Fibroblast of skin of left quadriceps (primary cell): ENCODE data around the gene ADARB2.

Experiments used
- DNase-seq, 2 experiments: peaks; one replicate each; pipeline ENCODE4 v3.0.0-alpha.2; 2013; ENCODE audit warnings: low read depth in 2 of 2

Gene ADARB2

DNA sequence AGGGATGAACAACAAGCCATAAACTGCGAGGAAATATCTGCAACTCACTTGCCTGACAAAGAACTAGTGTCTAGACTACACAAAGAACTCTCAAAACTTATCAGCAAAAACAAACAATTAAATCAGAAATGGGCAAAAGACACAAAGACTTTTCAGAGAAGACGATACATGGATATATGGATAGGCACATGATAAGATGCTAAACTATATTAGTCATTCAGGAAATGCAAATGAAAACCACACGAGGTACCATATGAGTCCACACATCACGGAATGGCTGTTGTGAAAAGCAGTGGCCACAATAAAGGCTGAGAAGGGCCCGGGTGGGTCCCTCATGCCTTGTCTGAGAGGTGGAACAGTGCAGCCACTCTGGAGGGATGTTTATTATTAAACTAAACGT lies 413.4 kb downstream of the ADARB2 start:
- DNase-seq, result peak; percentile 5 to 9

DNA sequence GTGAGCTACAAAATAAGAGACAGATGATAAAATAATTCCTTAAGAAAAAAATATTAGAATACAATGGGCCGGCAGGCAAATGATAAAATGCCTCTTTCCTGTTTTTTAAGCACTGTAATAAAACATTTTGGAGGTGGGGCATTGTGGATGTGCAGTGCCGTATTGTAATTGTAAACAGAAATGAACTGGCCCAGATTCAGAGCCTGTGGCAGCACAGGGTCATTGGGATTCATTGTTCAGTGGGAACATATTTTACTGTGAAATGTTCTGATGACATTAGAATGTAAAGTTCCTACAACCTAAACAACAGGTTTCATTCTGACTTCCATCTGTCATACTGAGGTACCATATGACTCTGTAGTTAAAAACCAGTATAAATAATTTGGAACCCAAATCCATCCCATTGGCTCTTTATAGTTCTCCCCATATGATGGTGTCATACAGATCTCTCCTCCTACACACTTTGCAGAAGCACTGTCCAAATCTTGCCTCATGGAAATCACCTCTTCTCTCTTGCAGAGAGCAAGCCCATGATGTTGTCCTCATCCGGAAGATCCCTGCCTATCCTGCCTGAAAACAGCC lies 416.5 kb downstream of the ADARB2 start:
- DNase-seq, result no peak

DNA sequence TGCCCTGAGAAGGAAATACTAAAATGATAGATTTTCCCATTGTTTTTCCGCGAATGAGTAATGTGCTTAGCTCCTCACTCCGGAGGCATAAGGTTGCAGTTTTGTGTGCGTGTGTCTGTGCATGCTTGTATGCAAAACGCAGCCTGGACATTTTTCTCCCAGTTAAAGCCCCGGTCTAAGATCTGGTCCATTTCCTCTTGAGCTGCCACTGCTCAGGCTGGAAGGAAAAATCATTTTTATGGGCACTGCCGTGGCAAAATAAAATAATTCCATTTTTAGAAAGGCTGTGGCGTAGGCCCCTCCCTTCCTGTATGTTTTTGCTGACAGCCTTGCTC lies 420.5 kb downstream of the ADARB2 start:
- DNase-seq, result no peak

DNA sequence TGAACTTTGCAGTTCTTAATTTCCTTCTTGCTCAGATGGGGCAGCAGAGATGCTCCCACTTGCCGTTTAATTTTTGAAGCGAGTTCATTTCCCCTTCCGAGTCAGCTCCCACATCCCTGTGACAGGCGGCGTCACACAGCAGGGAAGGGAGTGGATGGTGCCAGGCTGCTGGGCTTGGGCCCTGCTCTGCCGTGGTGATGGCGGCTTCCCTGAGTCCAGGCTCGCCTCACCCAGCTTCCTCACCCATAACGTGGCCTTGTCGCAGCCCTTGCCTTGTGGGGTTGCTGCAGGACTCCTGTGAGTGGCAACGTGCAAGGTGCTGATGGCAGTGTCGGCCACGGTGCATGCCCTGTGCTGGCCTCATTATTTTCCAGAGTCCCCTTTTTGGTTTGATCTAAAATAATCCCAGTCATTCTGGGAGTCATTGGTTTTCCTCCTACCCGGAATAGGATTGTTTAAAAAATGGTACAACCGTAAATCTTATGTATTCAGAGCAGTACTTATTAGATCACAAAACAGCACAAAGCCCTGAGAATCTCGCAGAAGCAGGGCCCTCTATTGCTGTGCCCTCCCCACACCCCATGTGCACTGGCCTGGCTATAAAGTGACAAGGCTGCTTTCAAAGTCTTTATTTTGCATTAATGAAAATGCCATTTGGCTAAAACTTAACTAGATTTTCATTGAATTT lies 421.1 kb downstream of the ADARB2 start:
- no peak for DNase-seq

DNA sequence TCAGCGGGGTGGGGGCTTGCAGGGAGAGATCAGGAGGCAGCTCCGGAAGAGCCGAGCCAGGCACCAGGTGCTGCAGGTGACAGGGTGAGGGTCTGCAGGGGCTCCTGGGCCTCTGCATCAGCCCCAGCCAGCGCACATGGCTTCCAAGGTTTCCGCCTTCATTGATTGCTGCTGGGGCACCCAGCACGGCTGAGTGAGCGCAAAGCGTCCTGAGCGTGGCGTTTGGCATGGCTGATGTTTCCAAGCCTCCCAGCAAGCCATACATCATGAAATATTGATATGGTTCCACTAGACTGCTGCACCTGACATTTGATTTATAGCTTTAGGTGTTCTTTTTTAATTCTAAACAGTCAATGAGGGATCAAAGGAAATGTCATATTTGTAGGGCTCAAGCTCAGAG lies 422.1 kb downstream of the ADARB2 start:
- no peak for DNase-seq

DNA sequence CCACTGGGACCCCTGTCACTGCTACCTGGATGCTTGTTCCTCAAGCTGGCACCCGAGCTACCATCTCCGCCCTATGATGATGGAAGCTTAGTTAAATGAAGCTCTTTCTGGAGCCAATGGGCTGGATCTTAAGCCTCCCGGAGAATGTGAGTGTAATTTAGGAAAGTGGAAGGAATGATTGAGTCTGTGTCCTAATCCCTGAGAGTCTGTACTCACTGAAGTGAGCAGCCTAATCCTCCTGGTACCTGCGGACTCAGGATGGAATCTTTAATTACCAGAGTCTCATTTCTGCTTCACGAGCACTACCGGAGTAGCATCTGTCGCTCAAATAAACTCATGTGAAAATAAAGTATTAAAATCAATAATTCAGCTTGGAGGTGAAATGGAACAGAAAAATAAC lies 425.6 kb downstream of the ADARB2 start:
- no peak for DNase-seq

DNA sequence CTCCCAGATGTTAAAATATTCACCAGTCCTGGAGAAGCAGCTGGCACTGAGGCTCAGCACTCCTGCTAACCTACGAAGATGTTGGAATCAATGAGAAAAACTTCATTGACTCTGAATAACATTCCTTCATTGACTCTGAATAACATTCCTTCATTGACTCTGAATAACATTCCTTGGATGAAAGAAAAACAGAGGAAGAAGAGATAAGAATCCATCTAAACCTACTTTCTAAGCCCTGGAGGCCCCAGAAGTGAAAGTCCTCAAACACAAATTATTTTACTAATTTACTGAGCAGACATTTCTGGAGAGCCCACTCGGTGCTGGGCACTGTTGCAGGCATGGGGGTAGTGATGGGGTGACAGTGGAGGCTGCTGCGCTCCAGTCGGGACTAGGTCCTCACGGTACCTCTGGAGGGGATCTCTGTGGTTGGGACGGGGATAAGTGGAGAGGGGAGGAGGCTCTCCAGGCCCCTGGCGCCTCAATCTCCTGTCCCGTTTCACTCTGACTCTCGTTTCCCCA lies 427.0 kb downstream of the ADARB2 start:
- no peak for DNase-seq

DNA sequence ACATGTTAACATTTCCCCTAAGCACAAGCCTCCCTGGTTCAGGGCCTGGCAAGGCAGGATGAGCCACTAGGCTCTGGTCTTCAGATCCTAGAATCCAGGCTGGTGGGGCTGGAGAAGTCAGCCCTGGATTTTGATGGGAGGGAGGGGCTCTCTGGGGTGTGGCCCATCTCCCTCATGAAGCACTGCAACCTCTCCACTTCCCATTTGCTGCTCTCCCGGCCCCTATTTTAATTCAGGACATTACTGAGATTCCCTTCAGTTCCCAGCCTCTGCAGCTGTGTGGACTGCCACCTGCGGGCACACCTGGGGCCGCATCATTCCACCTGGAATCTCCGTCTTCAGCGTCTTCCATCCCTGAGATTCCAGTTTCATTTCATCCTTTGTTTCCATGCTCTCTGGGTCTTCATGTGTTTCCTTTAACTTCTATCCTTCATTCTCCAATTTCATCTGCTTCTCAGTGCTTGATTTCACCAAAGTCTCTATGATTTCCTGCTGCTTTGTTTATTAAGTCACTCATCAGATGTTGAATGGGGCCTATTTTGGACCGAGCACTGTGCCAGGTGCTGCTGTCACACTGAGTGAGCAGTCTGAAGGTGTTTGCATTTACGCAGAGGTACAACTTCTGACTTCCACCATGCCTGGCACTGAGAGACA lies 427.6 kb downstream of the ADARB2 start:
- no peak for DNase-seq

DNA sequence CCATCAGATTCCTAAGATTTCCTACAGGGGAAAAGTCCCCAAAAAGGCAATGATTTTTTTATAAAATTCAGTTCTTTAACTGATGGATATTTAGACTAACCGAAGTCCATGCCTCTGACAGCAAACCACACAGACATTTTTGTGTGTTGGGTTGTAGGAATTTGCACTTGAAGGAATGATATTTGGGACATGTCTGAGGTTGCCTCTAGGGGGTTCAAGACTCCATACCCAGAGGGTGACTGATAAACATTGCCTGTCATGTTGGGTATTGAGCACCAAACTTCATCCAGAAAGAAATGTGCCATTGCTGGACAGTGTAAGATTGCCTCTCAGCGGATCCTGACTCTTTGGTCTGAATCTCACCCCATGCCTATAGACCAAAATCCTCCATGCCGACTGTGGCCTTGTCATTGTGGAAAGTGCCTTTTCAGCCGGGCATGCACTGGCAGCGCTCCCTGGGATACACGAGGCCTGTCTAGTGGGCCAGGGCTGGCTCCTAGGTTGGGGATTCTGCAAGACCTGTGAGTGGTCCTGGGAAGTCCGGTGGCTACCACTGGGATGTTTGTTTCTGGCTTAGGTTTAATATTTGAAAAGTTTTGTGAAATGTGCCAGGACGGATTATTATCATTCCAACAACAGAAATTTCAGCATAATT lies 428.2 kb downstream of the ADARB2 start:
- no peak for DNase-seq

DNA sequence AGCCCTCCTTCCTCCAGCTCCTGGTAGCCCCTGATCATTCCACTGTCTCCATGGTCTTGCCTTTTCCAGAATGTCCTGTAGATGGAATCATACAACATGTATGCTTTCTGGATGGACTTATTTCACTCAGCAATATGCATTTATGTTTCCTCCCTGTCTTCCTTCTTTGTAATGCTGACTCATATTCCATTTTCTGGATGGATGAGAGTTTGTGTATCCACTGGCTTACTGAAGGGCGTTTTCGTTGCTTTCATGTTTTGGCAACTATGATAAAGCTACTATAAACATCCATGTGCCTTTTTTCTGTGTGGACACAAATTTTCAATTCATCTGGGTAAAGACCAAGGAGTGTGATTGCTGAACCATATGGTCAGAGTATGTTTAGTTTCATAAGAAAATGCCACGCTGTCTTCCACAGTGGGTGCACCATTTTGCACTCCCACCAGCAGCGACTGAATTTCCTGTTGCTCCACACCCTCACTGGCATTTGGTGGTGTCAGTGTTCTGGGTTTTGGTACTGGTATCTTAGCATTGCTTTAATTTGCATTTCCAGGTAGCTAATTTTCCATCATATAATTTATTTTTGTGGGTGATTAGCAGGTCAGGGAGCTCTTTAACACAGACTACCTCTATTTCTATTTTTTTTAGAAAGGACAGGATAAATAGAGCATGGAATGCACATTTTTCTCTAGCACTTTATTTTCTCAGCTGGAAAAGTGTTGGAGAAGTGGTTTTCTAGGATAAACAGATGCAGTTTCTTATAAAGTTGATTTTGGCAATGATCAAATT lies 429.0 kb downstream of the ADARB2 start:
- DNase-seq, result no peak

DNA sequence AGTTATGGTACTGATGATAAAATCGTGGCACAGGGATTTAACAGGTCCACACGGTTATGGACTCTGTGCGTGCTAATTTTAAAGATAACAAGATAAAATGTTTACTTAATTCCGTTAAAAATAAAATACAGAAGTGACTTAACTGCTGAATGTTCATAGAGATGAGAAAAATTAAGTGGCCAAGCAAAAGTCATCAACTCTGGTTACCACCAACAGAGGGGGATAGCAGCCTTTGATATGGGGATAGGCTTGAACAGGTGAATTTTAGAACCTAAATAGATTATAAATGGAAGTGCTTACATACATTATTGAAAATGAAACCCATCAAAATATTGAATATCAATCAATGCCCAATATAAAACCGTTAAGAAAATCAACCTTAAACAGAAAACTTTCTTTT lies 436.2 kb downstream of the ADARB2 start:
- DNase-seq, result no peak

DNA sequence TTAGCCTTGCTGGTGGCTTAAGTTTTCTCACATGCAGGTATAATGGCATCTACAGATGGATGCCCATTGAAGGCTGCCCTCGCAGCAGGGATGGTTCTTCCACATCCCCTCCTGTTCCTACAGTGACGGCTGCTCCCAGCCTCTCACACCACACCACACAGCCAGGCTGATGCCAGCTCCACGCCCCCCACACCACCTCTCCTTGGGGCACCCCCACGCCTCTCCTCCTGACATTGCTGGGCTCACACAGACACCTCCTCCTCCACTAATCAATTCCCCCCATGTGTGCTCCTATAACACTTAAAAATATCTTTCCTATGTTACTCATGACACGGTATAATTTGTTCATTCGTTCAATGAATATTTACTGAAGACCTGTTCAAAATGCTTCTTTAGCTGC lies 437.1 kb downstream of the ADARB2 start:
- no peak for DNase-seq

DNA sequence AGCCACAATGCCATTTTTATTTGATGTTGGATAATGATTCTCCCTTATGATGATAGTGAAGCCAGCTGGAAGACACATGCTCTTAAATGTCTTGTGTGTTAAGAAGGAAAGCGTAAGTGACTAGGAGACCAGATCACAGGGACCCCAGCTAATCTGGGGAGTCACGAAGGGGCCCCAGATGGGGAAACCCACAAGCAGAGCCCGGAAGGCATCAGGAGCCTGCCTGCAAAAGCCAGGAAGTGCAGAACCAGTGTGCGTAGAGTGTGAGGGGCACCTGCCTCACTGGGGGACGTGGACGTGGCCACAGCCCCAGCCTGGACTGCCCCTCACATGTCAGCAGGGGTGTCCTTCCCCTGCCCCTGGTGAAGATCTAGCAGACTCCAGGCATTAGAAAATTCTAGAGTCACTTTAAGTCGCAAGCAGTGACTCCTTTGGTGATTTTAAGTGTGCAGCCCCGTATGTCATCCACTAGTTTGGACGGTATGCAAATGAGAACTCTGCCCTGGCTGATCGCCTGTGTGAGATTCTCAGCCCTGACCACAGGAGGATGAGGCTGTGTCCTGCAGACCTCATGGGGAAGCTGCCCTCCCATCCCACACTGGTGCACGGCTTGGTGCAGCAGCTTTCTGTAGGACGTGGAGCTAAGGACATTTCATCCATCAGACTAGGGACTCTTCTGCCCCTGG lies 438.1 kb downstream of the ADARB2 start:
- no peak for DNase-seq

DNA sequence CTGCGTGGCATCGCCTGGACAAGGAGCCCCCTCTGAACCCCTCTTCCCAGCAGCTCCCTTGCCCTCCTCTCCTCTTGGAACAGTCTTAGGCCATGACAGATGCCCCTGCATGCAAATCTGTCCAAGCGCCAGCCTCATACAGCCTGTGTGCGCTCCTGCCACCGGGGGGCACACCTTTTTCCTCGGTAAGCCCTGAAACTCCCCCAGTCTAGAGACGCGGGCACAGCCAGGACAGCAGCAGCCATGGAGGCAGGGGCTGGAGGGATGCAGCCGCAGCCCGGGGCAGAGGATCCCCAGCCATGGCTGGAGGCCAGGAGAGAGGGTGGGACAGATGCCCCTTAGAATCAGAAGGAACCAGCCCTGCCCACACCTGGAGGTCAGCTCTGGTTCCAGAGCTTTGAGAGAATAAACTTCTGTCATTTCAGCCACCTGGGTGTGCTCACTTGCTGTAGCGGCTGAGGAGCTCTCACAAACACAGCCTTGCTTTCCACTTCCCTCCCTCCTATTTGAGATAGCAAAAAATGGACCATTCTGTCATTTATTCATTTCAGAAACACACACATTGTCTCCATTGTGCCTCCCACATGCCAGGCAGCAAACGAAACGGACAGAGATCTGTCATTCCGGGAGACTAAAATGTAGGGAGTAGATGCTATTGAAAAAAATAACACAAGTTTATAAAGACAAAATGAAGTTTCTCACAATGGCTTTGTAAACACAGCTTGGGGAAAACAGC lies 439.6 kb downstream of the ADARB2 start:
- DNase-seq, result no peak

DNA sequence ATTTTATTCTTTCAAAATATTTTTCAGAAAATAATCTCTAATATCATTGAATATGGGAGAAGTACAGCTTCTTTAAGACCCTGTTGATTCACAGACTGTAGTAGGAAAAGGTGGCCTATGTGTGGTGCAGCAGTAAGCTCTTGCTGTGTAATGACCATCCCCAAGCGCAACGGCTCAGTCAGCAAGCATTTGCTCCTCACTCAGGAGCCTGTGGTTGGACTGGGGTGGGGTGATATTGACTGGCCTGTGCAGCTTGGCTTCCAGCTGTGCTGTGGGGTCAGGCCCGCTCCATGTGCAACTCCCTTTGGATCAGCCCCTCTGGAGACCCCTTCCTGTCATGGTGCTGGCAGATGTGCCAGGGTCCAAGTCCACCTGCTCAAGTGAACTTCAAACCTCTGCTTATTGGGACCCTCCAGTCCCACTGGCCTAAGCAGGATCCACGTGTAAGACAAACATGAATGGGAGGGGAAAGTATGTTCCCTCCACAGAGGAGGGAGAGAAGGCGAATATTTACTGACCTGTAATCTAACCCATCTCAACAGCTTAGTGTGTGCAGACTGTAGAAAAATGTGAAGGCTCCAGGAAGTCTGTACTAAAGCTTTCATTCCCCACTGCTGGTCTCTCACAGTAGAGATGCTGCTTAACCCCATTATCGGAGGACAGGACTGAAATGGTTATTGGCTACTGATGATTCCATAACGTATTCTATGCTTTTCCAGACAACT lies 441.4 kb downstream of the ADARB2 start:
- no peak for DNase-seq

DNA sequence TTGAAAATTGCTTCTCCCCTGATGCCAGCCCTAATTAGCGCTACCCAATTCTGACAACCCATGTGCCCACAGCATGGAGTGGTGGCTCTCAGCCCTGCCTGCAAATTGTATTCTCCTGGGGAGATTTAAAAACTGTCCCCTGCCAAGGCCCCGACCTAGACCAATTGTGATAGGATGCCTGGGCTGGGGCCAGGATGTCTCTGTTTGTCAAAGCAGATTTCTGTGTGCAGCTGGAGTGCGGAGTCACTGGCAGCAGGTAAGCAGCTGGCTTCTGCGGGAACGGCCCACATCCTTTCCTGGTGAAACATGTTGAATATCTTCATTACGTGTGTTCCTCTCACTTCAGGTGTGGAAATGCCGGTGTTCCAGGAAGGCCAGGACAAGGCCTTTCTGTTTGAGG lies 442.6 kb downstream of the ADARB2 start:
- DNase-seq, result no peak

DNA sequence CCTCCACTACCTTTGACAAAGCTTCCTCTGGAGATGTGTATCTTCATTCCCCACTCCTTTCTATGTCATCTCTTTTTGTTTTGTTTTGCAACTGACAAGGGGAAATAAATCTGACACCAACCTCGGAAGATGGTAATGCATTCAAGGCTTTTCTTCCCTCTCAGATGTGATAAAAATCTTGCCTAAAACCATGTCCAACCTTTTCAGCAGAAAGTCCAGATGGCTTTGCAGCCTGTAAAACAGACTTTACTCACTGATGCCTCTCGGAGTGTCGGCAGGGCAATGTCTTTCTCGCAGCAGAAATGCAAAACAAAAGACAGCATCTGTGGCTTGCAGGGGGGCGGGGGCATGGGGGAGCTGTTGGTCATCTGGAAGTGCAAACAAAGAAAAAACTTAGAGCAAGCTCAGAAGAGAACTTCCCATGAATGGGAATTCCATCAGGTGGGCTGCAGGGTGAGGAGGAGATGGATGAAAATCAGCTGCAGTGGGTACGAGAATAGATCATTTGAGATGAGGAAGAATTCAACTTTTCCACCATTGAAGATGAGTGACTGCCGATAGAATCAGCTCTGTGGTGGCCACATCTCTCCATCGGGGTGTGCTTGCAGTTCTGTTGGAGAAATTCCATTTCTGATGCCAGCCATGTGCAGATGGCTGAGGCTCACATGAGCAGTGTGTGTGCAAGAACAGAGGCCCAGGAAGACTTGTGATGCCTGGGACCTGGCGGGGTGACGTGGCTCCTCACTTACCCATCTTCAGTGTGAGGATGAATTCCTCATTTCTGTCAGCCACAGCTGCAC lies 443.5 kb downstream of the ADARB2 start:
- DNase-seq, result no peak

DNA sequence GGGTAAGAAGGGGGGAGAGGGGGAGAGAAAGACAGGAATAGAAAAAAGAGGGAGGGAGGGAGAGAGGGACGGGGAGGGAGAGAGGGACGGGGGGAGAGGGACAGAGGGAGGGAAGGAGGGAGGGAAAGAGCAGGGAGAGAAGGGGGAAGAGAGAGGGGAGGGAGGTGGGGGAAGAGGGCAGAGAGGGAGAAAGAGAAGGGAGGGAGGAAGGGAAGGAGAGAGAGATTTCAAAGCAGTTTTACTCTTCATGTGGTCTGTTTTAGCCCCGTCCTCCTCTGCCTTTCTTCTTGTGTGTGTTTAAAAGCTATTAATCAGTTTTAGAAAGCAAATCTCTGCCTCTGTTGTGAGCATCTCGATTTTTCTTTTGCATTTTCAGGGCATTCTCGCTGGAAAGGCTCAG lies 444.2 kb downstream of the ADARB2 start:
- DNase-seq, result no peak

DNA sequence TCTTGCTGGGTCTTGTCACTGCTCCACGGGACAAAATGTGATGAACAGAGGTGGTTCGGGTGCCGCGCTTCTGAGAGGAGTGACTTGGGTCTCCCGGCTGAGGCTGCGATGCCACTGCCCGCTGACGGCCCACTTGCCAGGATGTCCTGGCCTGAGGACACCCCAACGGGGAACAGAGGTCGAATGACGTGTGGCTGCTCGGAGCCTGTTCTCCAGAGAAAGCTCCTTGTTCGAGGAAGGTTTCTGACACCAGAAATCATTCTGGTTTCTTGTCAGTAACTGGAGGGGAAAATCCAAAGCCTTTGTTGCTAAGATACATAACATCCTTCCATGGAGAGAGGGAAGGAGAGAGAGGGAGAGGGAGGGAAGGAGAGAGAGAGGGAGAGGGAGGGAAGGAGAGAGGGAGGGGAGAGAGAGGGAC lies 444.7 kb downstream of the ADARB2 start:
- no peak for DNase-seq
